A673 (cell line): Measurements from ENCODE around the gene GAMT. TPM values are rescaled to one million over a fixed set of nuclear protein-coding genes. Genes with fewer than 3 reads are reported as not detected.

Source experiments
- BruUV-seq: library from RNA; stranded (reverse); fragments of 400-500 nt; replicated peaks from 2 replicates; lab custom pipeline; 2021; lab: Mats Ljungman, UMichigan
- CTCF ChIA-PET: fragments of 300-600 bp; sonication (Branson Sonifier 250); formaldehyde crosslinking; loops from one replicate; lab custom pipeline; 2022; ENCODE audit warnings: antibody characterized with exemption; lab: Charles Lee
- POLR2A ChIA-PET: fragments of 300-600 bp; sonication (Branson Sonifier 250); formaldehyde crosslinking; loops from one replicate; lab custom pipeline; 2022; ENCODE audit warnings: antibody characterized with exemption; ENCODE audit not compliant: low non-redundant PET; lab: Charles Lee
- DNase-seq: peaks from one replicate; pipeline ENCODE4 v3.0.0-alpha.2; 2015; ENCODE audit warnings: low spot score
- H3K27ac ChIP-seq: fragments of 200-600 bp; sonication (generic); 2 replicates; pipeline ENCODE4 v1.5.1; 2016; ENCODE audit warnings: mixed run types, low read depth, mild to moderate bottlenecking, mixed read lengths, antibody characterized with exemption, low read length; ENCODE audit not compliant: poor library complexity, severe bottlenecking
- H3K27me3 ChIP-seq: fragments of 200-600 bp; sonication (generic); replicated peaks from 2 replicates; pipeline ENCODE4 v1.6.1; 2017; ENCODE audit warnings: mixed run types, low read depth, mild to moderate bottlenecking, mixed read lengths, antibody characterized with exemption, low read length; ENCODE audit not compliant: insufficient read depth, poor library complexity
- H3K36me3 ChIP-seq: fragments of 200-600 bp; sonication (generic); 2 replicates; pipeline ENCODE4 v1.6.1; 2016; ENCODE audit warnings: mixed run types, mild to moderate bottlenecking, mixed read lengths, antibody characterized with exemption, low read length; ENCODE audit not compliant: insufficient read depth, poor library complexity, severe bottlenecking
- H3K4me1 ChIP-seq: fragments of 200-600 bp; sonication (generic); 2 replicates; pipeline ENCODE4 v1.6.1; 2017; ENCODE audit warnings: mixed run types, mild to moderate bottlenecking, mixed read lengths, antibody characterized with exemption, low read length; ENCODE audit not compliant: insufficient read depth, poor library complexity, severe bottlenecking
- H3K4me3 ChIP-seq: fragments of 200-600 bp; sonication (generic); 2 replicates; pipeline ENCODE4 v1.5.1; 2016; ENCODE audit warnings: low read depth, mixed run types, mild to moderate bottlenecking, mixed read lengths, low read length; ENCODE audit not compliant: poor library complexity, severe bottlenecking
- H3K9me3 ChIP-seq: fragments of 200-600 bp; sonication (generic); 2 replicates; pipeline ENCODE4 v1.6.1; 2016; ENCODE audit warnings: mixed run types, low read depth, mild to moderate bottlenecking, mixed read lengths, antibody characterized with exemption, low read length; ENCODE audit not compliant: poor library complexity, severe bottlenecking
- EZH2 ChIP-seq: fragments of 200-600 bp; sonication (generic); IDR thresholded peaks from 2 replicates; pipeline ENCODE4 v1.6.1; 2017; ENCODE audit warnings: borderline replicate concordance, low read depth, mild to moderate bottlenecking, mixed read lengths, antibody characterized with exemption, low read length; ENCODE audit not compliant: poor library complexity, severe bottlenecking
- intact Hi-C: fragments of 100-400 bp; cut with micrococcal nuclease; formaldehyde crosslinking; loops from one replicate; pipeline ENCODE4 v1.10.0; 2022; ENCODE audit not compliant: unreplicated experiment
- total RNA-seq: library from RNA; stranded (reverse); gene quantifications from 2 replicates; pipeline ENCODE4 v1.2.3, GENCODE V29; 2021
- TF ChIP-seq, protein P1 (sequence below): fragments of 300-800, 200-600 bp; sonication (generic); conservative IDR thresholded peaks from 2 replicates; pipeline ENCODE4 v1.5.1; 2017; ENCODE audit warnings: low read depth, mild to moderate bottlenecking, antibody characterized with exemption, low read length, moderate library complexity, mixed read lengths

GAMT gene
- total RNA-seq, 1 experiment from 2014 or later: 18.8 TPM

- intact Hi-C loops: no loop called here
- no peak overlapping the region for H3K4me3 ChIP-seq
- H3K27ac ChIP-seq: no peak overlapping the region
- TF ChIP-seq EZH2: no peak
- TF ChIP-seq, protein P1, sequence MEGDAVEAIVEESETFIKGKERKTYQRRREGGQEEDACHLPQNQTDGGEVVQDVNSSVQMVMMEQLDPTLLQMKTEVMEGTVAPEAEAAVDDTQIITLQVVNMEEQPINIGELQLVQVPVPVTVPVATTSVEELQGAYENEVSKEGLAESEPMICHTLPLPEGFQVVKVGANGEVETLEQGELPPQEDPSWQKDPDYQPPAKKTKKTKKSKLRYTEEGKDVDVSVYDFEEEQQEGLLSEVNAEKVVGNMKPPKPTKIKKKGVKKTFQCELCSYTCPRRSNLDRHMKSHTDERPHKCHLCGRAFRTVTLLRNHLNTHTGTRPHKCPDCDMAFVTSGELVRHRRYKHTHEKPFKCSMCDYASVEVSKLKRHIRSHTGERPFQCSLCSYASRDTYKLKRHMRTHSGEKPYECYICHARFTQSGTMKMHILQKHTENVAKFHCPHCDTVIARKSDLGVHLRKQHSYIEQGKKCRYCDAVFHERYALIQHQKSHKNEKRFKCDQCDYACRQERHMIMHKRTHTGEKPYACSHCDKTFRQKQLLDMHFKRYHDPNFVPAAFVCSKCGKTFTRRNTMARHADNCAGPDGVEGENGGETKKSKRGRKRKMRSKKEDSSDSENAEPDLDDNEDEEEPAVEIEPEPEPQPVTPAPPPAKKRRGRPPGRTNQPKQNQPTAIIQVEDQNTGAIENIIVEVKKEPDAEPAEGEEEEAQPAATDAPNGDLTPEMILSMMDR: no peak
- ChIA-PET CTCF (no interaction called here), POLR2A (interaction anchor here (0.7 kb wide), 1 partner anchor 748 kb away, joined by 3 read pairs; no protein-coding TSS in a partner anchor)
- DNase-seq: no peak
- no peaks in the 10 kb centered on the region for H3K4me1 ChIP-seq
- no TSS peak for BruUV-seq
- H3K27me3 ChIP-seq: no peaks in the 10 kb centered on the region
- no peaks in the 10 kb centered on the region for H3K9me3 ChIP-seq
- H3K36me3 ChIP-seq: peaks cover 4% of the 10 kb centered on the region
Observed at GRCh38 chr19:1379126-1379905, 22.0 kb downstream of the GAMT start.

DNA sequence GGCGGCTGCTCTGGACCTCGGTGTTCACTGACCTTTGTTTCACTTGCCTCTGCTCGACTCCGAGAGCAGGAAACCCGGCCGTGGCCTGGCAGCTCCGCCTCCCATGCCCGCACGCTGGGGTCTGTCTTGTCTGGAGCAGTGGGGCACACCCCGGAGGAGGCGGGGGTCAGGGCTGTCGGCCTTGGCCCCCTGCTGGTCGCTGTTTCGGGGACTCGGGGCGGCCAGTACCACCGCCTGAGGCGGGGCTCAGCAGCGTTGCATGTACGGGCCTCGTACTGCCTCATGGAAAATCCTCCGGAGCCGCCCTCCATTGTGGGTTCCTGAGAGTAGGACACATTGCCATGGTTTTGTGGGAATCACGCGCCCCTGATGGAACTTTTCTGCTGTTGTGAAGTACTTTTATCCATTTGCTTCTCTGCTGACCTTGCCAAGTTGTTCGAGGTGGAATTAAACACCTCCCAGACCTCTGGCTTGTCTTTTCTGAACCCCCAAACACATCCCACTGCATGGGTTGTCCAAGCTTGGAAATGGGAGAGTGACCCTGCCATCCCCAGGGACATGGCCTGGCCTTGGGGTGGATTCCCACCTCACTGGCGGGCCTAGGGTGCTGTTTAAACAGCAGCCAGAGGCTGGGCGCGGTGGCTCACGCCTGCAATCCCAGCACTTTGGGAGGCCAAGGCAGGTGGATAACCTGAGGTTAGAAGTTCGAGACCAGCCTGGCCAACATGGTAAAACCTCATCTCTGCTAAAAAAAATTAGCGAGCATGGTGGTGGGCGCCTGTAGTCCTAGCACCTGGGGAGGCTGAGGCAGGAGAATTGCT is 23.2 kb downstream of the GAMT start:
- H3K9me3 ChIP-seq: no peaks in the 10 kb centered on the region
- no peak overlapping the region for H3K4me3 ChIP-seq
- H3K27me3 ChIP-seq: no peaks in the 10 kb centered on the region
- no peak for DNase-seq
- CTCF ChIA-PET: no interaction called here
- intact Hi-C loops: no loop called here
- peaks cover 11% of the 10 kb centered on the region for H3K36me3 ChIP-seq
- no TSS peak for BruUV-seq
- H3K4me1 ChIP-seq: peaks cover 3% of the 10 kb centered on the region
- POLR2A ChIA-PET: no interaction called here
- no peak overlapping the region for H3K27ac ChIP-seq
- no peak for TF ChIP-seq EZH2
- TF ChIP-seq, protein P1: no peak

DNA sequence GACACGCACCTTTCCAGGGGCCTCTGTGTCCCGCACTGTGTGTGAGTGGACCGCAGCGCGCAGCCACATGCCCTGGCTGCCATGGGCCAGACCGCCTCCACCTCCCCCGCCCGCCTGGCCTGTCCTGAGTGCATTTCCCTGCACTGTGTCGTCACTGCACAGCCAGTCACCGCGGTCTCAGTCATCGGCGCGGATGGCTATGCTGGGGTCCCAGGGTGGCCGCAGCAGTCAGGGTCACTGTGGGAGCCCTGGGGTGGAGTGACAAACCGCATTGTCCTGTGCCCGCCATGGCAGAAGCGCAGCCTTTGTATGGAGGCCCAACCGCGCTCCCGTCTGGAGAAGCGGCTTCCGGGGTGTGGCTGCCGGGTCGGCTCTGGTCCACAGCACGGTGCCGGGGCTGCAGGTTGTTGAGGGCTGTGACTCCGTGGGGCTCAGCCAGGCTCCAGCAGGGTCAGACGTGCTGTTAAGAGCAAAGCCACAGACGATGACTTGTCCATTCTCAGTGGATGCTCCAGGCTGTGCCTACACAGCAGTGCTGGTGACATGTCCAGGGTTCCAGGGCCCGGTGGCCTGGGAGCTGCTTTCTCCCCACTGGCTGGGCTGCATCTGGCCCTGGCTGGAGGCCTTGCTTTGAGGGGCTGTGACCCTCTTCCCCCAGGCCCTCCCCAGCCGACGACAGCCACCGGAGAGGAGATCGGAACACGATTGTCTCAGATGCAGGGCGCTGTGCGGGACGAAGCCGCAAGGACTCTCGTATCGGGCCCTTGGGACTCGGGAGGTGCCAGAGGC is 24.0 kb downstream of the GAMT start:
- Histone ChIP-seq H3K9me3 (no peaks in the 10 kb centered on the region), H3K27ac (no peak overlapping the region), H3K4me1 (peaks cover 5% of the 10 kb centered on the region), H3K4me3 (no peak overlapping the region), H3K36me3 (peaks cover 18% of the 10 kb centered on the region), H3K27me3 (no peaks in the 10 kb centered on the region)
- BruUV-seq: no TSS peak
- TF ChIP-seq, protein P1: no peak
- TF ChIP-seq EZH2: no peak
- DNase-seq: no peak
- ChIA-PET POLR2A (no interaction called here), CTCF (no interaction called here)
- intact Hi-C loops: no loop called here
